NCI-H2227 (cell line): ENCODE data around the gene PPP1R12B.
A peak's percentile ranks its signal among the peaks of the same experiment; 100 is the strongest.
"Not testable (repeated sequence)": the region's sequence is repeated elsewhere in the genome, so short reads cannot be mapped to it uniquely, and the experiment has no call there.

Experiments
- DNase-seq: peaks from one replicate; lab custom pipeline; 2025; ENCODE audit not compliant: unreplicated experiment; lab: John Stamatoyannopoulos, UW

Gene PPP1R12B

GRCh38 chr1:202599669-202600431, 251.4 kb downstream of the PPP1R12B start:
- peak; percentile 69 for DNase-seq

- no peak for DNase-seq
These were observed 252.0 kb downstream of the PPP1R12B start for GRCh38 chr1:202600432-202601041.

GRCh38 chr1:202603435-202603834, 254.9 kb downstream of the PPP1R12B start:
- DNase-seq = no peak

- no peak for DNase-seq
These were observed 257.0 kb downstream of the PPP1R12B start for GRCh38 chr1:202605515-202605914.

GRCh38 chr1:202612036-202612435, 263.5 kb downstream of the PPP1R12B start:
- DNase-seq = not testable (repeated sequence)

GRCh38 chr1:202613571-202613970, 265.1 kb downstream of the PPP1R12B start:
- no peak for DNase-seq

GRCh38 chr1:202614363-202615207, 266.1 kb downstream of the PPP1R12B start:
- not testable (repeated sequence) for DNase-seq

GRCh38 chr1:202615208-202615500, 266.7 kb downstream of the PPP1R12B start:
- DNase-seq = not testable (repeated sequence)

- no peak for DNase-seq
These were observed 267.2 kb downstream of the PPP1R12B start for GRCh38 chr1:202615501-202616354.

- no peak for DNase-seq
These were observed 267.9 kb downstream of the PPP1R12B start for GRCh38 chr1:202616355-202616915.

- not testable (repeated sequence) for DNase-seq
These were observed 270.5 kb downstream of the PPP1R12B start for GRCh38 chr1:202619012-202619411.

- no peak for DNase-seq
These were observed 271.0 kb downstream of the PPP1R12B start for GRCh38 chr1:202619505-202619904.

GRCh38 chr1:202620036-202620435, 271.5 kb downstream of the PPP1R12B start:
- not testable (repeated sequence) for DNase-seq

- no peak for DNase-seq
These were observed 272.9 kb downstream of the PPP1R12B start for GRCh38 chr1:202621446-202621845.

GRCh38 chr1:202622388-202622787, 273.9 kb downstream of the PPP1R12B start:
- DNase-seq = no peak

GRCh38 chr1:202623075-202623474, 274.6 kb downstream of the PPP1R12B start:
- DNase-seq = no peak

- DNase-seq = not testable (repeated sequence)
These were observed 275.0 kb downstream of the PPP1R12B start for GRCh38 chr1:202623476-202623875.

GRCh38 chr1:202624088-202624780, 275.7 kb downstream of the PPP1R12B start:
- no peak for DNase-seq

- no peak for DNase-seq
These were observed 276.2 kb downstream of the PPP1R12B start for GRCh38 chr1:202624781-202625108.
